Activated T-helper 17 cell treated with anti-CD3 and anti-CD28 coated beads, Interleukin-2, amount 50 U/mL, for 72 hours (primary cell): ENCODE results near the gene MEIS3. TPM values are rescaled to one million over a fixed set of nuclear protein-coding genes. Genes with fewer than 3 reads are reported as not detected.
"Not testable (repeated sequence)": the region's sequence is repeated elsewhere in the genome, so short reads cannot be mapped to it uniquely, and the experiment has no call there.

Source experiments
- ATAC-seq: fragments of 150-1000 bp; cut with Tn5 transposase; replicated peaks from 2 replicates; pipeline ENCODE4 v1.10.0; 2021; ENCODE audit warnings: mild to moderate bottlenecking, moderate library complexity
- H3K27ac Mint-ChIP-seq: one replicate; pipeline ENCODE4 v1.8.0; 2022; ENCODE audit warnings: mixed read lengths
- H3K27me3 Mint-ChIP-seq: one replicate; pipeline ENCODE4 v1.8.0; 2022; ENCODE audit warnings: mixed read lengths
- H3K36me3 Mint-ChIP-seq: one replicate; pipeline ENCODE4 v1.8.0; 2022; ENCODE audit warnings: low read depth, mild to moderate bottlenecking, mixed read lengths
- H3K4me1 Mint-ChIP-seq: one replicate; pipeline ENCODE4 v1.8.0; 2022; ENCODE audit warnings: mixed read lengths
- H3K4me3 Mint-ChIP-seq: one replicate; pipeline ENCODE4 v1.8.0; 2022; ENCODE audit warnings: mild to moderate bottlenecking, mixed read lengths
- H3K9me3 Mint-ChIP-seq: one replicate; pipeline ENCODE4 v1.8.0; 2022; ENCODE audit warnings: mixed read lengths
- total RNA-seq, 2 donors: library from RNA; stranded (reverse); gene quantifications; one replicate each; pipeline ENCODE4 v1.2.3, GENCODE V29; 2022

MEIS3 gene
- total RNA-seq, 2 donors from 2014 or later = 0.39 TPM; not detected in 1

DNA sequence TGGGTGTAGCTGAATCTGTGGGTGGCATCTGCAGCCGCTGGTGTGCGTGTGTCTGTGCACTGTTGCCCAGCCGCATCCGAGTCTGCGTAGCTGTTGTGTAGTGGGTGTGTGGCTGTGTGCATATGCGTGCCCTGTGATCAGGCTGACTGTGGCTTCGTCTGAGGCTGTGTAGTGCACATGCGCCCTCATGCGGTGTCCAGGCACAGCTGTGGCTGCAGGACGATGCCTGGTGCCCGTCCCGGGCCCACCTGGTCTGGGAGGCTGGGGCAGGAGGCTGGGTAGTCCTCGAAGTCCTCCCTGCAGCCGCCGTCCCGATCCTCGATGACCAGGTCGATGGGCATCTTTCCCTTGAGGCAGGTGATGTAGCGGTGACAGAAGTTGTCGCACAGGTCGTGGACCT lies 4.9 kb downstream of the MEIS3 start:
- no peaks in the 10 kb centered on the region for H3K36me3 Mint-ChIP-seq
- H3K4me3 Mint-ChIP-seq = no peak overlapping the region
- peaks cover 45% of the 10 kb centered on the region for H3K27me3 Mint-ChIP-seq
- H3K9me3 Mint-ChIP-seq = no peaks in the 10 kb centered on the region
- ATAC-seq = no peak
- H3K27ac Mint-ChIP-seq = no peak overlapping the region
- H3K4me1 Mint-ChIP-seq = peaks cover 9% of the 10 kb centered on the region

- no peaks in the 10 kb centered on the region for H3K36me3 Mint-ChIP-seq
- H3K27ac Mint-ChIP-seq = no peak overlapping the region
- no peaks in the 10 kb centered on the region for H3K9me3 Mint-ChIP-seq
- H3K4me1 Mint-ChIP-seq = peaks cover 9% of the 10 kb centered on the region
- no peak for ATAC-seq
- H3K27me3 Mint-ChIP-seq = peaks cover 50% of the 10 kb centered on the region
- H3K4me3 Mint-ChIP-seq = no peak overlapping the region
These were observed 5.4 kb downstream of the MEIS3 start for GRCh38 chr19:47413941-47414340.

GRCh38 chr19:47411696-47412095 lies 7.6 kb downstream of the MEIS3 start:
- H3K27ac Mint-ChIP-seq, H3K4me1 Mint-ChIP-seq, H3K4me3 Mint-ChIP-seq, H3K36me3 Mint-ChIP-seq, H3K9me3 Mint-ChIP-seq, ATAC-seq: not testable (repeated sequence)
- peaks cover 41% of the 10 kb centered on the region for H3K27me3 Mint-ChIP-seq

- Mint-ChIP-seq H3K4me1 (peaks cover 2% of the 10 kb centered on the region), H3K36me3 (no peaks in the 10 kb centered on the region), H3K27ac (no peak overlapping the region), H3K9me3 (no peaks in the 10 kb centered on the region), H3K4me3 (no peak overlapping the region), H3K27me3 (peaks cover 41% of the 10 kb centered on the region)
- no peak for ATAC-seq
These were observed 8.2 kb downstream of the MEIS3 start for GRCh38 chr19:47411101-47411500.

- ATAC-seq = no peak
- Mint-ChIP-seq H3K27ac (no peak overlapping the region), H3K4me1 (peaks cover 7% of the 10 kb centered on the region), H3K4me3 (no peak overlapping the region), H3K27me3 (peaks cover 42% of the 10 kb centered on the region), H3K36me3 (no peaks in the 10 kb centered on the region), H3K9me3 (no peaks in the 10 kb centered on the region)
These were observed 11.0 kb downstream of the MEIS3 start for GRCh38 chr19:47408156-47408938.

- ATAC-seq = no peak
- peaks cover 7% of the 10 kb centered on the region for H3K4me1 Mint-ChIP-seq
- no peak overlapping the region for H3K4me3 Mint-ChIP-seq
- H3K36me3 Mint-ChIP-seq = no peaks in the 10 kb centered on the region
- peaks cover 39% of the 10 kb centered on the region for H3K27me3 Mint-ChIP-seq
- no peaks in the 10 kb centered on the region for H3K9me3 Mint-ChIP-seq
- no peak overlapping the region for H3K27ac Mint-ChIP-seq
These were observed 11.9 kb downstream of the MEIS3 start for GRCh38 chr19:47407417-47407774.

DNA sequence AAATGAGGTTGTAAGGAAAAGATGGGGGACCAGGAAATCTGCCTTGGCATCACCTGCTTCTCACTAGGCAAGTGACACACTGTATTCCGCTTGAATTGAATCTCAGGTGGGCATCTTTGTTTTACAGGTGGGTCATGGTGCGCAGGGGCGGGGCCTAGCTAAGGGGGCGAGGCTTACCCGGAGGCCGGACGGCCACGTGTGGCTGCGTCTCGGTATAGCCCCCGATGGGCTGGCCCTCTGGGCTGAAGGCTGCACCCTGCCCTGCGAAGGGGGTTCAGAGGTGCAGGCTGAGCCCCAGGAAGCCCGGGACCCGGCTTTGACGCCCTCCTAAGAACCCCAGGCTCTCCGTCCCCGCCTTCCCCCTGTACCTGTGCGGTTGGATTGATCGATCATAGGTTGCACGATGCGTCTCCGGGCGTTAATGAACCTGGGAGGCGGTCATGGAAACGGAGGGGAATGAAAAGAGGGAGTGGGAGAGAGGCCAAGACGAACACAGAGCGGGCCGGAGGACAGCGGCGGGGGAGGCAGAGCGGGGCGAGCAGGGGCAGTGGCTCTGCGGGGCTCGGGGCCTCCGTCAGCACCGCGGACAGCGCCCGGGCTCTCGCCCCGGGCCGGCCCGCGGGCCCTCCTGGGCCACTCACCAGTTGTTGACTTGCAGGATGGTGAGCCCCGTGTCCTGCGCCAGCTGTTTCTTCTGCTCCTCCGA lies 12.5 kb downstream of the MEIS3 start:
- Mint-ChIP-seq H3K27ac (no peak overlapping the region), H3K36me3 (no peaks in the 10 kb centered on the region), H3K4me3 (no peak overlapping the region), H3K9me3 (no peaks in the 10 kb centered on the region), H3K4me1 (peaks cover 7% of the 10 kb centered on the region), H3K27me3 (peaks cover 39% of the 10 kb centered on the region)
- ATAC-seq = no peak

DNA sequence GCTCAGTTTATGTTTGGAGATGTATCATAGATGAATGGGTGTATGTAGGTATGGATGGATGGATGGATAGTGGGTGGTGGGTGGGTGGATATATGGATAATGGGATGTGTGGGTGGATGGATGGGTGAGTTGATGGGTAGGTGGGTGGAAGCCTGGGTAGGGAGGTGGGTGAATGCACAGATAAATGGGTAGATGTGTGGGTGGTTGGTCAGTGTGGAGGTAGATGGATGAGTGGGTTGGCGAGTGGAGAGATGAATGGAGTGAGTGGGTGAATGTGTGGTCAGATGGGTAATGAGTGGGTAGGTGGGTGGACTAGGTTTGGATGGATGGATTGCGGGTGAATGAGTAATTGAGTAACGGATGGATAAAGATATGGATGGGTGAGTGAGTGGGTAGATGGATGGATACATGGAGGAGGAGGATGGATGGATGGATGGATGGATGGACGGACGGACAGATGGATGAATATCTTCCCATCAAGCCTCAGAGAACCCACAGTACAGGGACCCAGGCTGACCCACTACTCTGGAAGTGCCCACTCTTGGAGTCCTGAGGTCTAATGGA lies 13.4 kb downstream of the MEIS3 start:
- peaks cover 43% of the 10 kb centered on the region for H3K27me3 Mint-ChIP-seq
- H3K36me3 Mint-ChIP-seq = no peaks in the 10 kb centered on the region
- H3K4me3 Mint-ChIP-seq = no peak overlapping the region
- no peak for ATAC-seq
- peaks cover 7% of the 10 kb centered on the region for H3K4me1 Mint-ChIP-seq
- H3K27ac Mint-ChIP-seq = no peak overlapping the region
- H3K9me3 Mint-ChIP-seq = no peaks in the 10 kb centered on the region

DNA sequence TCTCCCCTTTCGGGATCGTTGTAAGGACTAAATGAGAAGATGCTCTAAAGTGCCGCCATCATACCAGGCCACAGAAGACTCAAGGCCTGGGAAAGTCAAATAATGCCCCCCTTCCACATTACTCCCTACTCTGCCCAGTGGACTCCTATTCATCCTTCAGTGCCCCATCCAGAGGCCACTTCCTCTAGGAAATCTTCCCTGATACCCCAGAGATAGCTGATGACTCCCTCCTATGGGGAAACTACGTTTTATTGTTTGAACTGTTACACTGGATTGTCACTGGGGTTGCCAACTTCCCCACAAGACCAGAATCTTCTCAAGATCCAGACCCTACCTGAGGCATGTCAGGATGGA lies 14.2 kb downstream of the MEIS3 start:
- Mint-ChIP-seq H3K27me3 (peaks cover 43% of the 10 kb centered on the region), H3K4me3 (no peak overlapping the region), H3K27ac (no peak overlapping the region), H3K36me3 (no peaks in the 10 kb centered on the region), H3K9me3 (no peaks in the 10 kb centered on the region), H3K4me1 (peaks cover 7% of the 10 kb centered on the region)
- ATAC-seq = no peak

DNA sequence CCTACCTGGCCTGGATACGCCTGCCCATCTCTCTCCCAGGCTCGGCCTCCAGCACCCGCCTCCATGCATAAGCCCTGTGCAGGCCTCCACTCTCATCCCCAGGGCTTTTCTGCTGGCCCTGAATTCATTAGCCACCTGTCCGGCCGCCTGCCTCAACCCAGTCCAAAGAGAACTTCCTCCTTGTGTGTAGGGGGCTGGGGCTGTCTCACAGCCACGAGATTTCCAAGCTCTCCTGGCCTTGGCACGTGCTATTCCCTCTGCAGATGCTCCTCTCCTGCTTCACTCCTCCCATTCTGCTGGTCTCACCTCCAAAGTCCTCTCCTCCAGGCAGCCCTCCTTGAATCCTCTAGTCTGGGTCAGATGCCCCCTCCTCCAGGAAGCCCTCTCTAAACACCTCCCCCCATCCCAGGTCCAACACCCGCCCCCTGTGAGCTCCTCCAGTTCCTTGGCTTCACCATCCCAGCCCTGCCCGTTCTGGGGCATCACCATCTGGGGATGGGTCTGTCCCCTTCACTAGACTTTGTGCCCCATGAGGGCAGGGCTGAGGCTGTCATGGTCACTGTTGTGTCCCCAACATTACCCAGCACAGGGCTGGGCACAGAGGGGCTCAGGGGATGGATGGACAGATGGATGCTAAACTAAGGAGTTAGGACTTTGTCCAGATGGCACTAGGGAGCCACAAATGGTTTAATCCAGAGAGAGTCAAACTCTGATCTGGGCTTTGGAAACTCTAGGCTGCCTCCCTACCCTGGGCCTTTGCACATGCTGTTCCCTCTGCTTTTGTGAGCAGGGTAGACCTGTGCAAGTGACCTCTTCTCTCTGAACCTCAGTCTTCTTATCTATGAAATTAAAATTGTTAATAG lies 14.8 kb downstream of the MEIS3 start:
- H3K4me1 Mint-ChIP-seq = peaks cover 7% of the 10 kb centered on the region
- H3K36me3 Mint-ChIP-seq = no peaks in the 10 kb centered on the region
- ATAC-seq = no peak
- no peak overlapping the region for H3K27ac Mint-ChIP-seq
- no peaks in the 10 kb centered on the region for H3K9me3 Mint-ChIP-seq
- no peak overlapping the region for H3K4me3 Mint-ChIP-seq
- peaks cover 43% of the 10 kb centered on the region for H3K27me3 Mint-ChIP-seq

GRCh38 chr19:47402504-47402903 lies 16.8 kb downstream of the MEIS3 start:
- Mint-ChIP-seq H3K4me1 (peaks cover 7% of the 10 kb centered on the region), H3K27ac (no peak overlapping the region), H3K36me3 (no peaks in the 10 kb centered on the region), H3K9me3 (no peaks in the 10 kb centered on the region), H3K4me3 (no peak overlapping the region), H3K27me3 (peaks cover 30% of the 10 kb centered on the region)
- ATAC-seq = no peak

DNA sequence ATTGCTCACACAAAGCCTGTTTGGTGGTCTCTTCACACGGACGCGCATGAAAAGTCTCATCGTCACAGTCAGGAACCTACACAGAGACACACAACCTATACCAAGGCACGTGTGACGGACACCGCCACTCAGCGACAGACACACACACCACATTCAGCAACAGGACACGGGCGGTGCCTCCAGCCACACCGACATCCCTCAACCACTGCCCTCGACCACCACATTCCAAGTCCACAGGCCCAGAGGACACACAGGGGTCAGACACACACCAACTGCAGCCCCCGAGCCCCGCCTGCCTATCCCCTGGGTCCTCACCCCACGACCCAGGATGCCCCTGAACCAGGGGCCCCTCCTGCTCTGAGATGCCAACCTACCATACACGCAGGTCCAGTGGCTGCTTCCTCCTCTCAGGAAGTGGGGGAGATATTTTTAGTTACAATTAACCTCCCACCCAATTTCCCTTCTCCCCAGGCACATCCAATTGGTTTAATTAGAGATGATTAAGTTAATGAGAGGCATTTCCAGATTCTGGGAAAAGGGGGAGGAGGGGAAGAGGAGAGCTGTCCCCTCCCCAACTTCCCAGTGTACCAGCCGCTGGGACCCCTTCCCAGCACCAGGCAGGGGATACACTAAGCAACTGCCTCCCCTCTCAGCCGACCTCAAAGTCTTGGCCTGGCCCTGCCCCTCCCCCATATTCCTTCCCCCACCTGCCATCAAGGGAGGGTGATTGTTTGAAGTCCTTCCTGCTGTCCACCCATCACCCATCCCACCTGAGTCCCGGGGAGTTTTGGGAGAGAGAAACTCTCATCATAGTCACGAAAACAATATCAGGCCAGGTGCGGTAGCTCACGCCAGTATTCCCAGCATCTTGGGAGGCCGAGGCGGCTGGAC lies 20.4 kb downstream of the MEIS3 start:
- ATAC-seq = no peak
- no peaks in the 10 kb centered on the region for H3K4me1 Mint-ChIP-seq
- no peak overlapping the region for H3K4me3 Mint-ChIP-seq
- no peaks in the 10 kb centered on the region for H3K36me3 Mint-ChIP-seq
- H3K9me3 Mint-ChIP-seq = no peaks in the 10 kb centered on the region
- H3K27me3 Mint-ChIP-seq = peaks cover 8% of the 10 kb centered on the region
- H3K27ac Mint-ChIP-seq = no peak overlapping the region

DNA sequence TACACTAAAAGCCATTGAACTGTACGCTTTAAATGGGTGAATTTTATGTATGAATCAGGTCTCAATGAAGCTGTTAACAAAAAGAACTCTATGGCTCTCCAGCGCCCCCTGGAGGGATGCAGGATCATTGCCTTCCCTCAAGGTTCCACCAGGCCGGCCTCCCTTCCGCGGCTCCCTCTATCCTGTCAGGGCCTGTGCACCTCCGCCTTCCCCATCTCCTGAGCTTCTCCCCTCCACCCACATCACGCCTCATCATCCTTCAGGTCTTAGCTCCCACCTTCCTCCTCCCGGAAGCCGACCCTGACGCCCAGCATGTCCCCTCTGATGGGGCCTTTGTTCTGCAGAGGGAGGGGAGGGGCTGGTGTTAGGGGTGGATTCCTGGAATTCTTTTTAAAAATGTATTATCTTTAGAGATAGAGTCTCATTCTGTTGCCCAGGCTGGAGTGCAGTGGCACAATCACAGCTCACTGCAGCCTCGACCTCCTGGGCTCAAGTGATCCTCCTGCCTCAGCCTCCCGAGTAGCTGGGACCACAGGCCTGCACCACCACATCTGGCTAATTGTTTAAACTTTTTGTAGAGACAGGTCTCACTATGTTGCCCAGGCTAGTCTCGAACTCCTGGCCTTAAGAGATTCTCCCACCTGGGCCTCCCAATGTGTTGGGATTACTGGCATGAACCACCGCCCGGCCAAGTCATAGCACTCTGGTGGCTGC lies 27.7 kb downstream of the MEIS3 start:
- Mint-ChIP-seq H3K4me1 (no peaks in the 10 kb centered on the region), H3K36me3 (no peaks in the 10 kb centered on the region), H3K4me3 (no peak overlapping the region), H3K9me3 (no peaks in the 10 kb centered on the region), H3K27ac (no peak overlapping the region), H3K27me3 (peaks cover 3% of the 10 kb centered on the region)
- ATAC-seq = peak; percentile 84
